ENCODE data around the gene NUDT4. TPM values are rescaled to one million over a fixed set of nuclear protein-coding genes. Genes with fewer than 3 reads are reported as not detected.

Gene NUDT4
- total and polyA plus RNA-seq, 9 of the 15 experiments (the other 6 are each of a cell fraction or from before 2014, with no cell fraction given) = 38.1 to 164 (median 99.2) TPM

- TF ChIP-seq REST (IDR thresholded peaks at IDR 0.05; ENCODE audit: borderline replicate concordance) = peak; percentile 62; the same call in 1 of the 2 replicates
- no peak for TF ChIP-seq REST (CRISPR knock-in tag; IDR thresholded peaks at IDR 0.05; ENCODE audit: low read depth)
- TF ChIP-seq PCBP1 (IDR thresholded peaks at IDR 0.05; ENCODE audit: low read depth, low read length, poor library complexity, severe bottlenecking) = no peak
- TF ChIP-seq RAD21 (CRISPR knock-in tag; conservative IDR thresholded peaks at IDR 0.05 in 1 of 2, IDR thresholded peaks at IDR 0.05 in 1 of 2) = peak; percentile 65 to 77
- no peak for TF ChIP-seq CHD2 (IDR thresholded peaks at IDR 0.05; ENCODE audit: low read depth, low read length)
- TF ChIP-seq CTCF (IDR thresholded peaks at IDR 0.05 in 2 of 3, conservative IDR thresholded peaks at IDR 0.05 in 1 of 3; ENCODE audit: insufficient read depth in 2 of 3, low read depth in 1 of 3, low read length in 3 of 3) = peak; percentile 7 to 71 (median 27); a peak in 4 of 6 replicates
- TF ChIP-seq PURB (CRISPR knock-in tag; IDR thresholded peaks at IDR 0.05; ENCODE audit: low read depth) = no peak
- TF ChIP-seq WHSC1 (IDR thresholded peaks at IDR 0.05; ENCODE audit: low read length) = no peak
- TF ChIP-seq HDAC3 (IDR thresholded peaks at IDR 0.05; ENCODE audit: borderline replicate concordance, partially characterized antibody) = peak; percentile 12
- TF ChIP-seq CSDE1 (IDR thresholded peaks at IDR 0.05) = no peak
- TF ChIP-seq THAP12 (CRISPR knock-in tag; IDR thresholded peaks at IDR 0.05) = no peak
- peak; percentile 27; the same call in 1 of the 2 replicates for TF ChIP-seq CHAMP1 (IDR thresholded peaks at IDR 0.05)
Observed at GRCh38 chr12:93419388-93420034, 41.8 kb downstream of the NUDT4 start (continued).
